ENCODE data around the gene CRHR1.

- TF ChIP-seq POLR2A (IDR thresholded peaks at IDR 0.05) (no peak), POLR2AphosphoS5 (IDR thresholded peaks at IDR 0.05) (no peak)
- TF ChIP-seq, protein P1, sequence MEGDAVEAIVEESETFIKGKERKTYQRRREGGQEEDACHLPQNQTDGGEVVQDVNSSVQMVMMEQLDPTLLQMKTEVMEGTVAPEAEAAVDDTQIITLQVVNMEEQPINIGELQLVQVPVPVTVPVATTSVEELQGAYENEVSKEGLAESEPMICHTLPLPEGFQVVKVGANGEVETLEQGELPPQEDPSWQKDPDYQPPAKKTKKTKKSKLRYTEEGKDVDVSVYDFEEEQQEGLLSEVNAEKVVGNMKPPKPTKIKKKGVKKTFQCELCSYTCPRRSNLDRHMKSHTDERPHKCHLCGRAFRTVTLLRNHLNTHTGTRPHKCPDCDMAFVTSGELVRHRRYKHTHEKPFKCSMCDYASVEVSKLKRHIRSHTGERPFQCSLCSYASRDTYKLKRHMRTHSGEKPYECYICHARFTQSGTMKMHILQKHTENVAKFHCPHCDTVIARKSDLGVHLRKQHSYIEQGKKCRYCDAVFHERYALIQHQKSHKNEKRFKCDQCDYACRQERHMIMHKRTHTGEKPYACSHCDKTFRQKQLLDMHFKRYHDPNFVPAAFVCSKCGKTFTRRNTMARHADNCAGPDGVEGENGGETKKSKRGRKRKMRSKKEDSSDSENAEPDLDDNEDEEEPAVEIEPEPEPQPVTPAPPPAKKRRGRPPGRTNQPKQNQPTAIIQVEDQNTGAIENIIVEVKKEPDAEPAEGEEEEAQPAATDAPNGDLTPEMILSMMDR (IDR thresholded peaks at IDR 0.05 in 8 of 11, conservative IDR thresholded peaks at IDR 0.05 in 3 of 11) = no peak
Observed at GRCh38 chr17:45837603-45838002, 53.5 kb downstream of the CRHR1 start.

Data from spleen (tissue), 7 donors.